T-helper 9 cell (primary cell): ENCODE results near the gene MSI2.

Experiments
- DNase-seq: peaks from one replicate; pipeline ENCODE4 v3.0.0-alpha.2; 2020

Gene MSI2

DNA sequence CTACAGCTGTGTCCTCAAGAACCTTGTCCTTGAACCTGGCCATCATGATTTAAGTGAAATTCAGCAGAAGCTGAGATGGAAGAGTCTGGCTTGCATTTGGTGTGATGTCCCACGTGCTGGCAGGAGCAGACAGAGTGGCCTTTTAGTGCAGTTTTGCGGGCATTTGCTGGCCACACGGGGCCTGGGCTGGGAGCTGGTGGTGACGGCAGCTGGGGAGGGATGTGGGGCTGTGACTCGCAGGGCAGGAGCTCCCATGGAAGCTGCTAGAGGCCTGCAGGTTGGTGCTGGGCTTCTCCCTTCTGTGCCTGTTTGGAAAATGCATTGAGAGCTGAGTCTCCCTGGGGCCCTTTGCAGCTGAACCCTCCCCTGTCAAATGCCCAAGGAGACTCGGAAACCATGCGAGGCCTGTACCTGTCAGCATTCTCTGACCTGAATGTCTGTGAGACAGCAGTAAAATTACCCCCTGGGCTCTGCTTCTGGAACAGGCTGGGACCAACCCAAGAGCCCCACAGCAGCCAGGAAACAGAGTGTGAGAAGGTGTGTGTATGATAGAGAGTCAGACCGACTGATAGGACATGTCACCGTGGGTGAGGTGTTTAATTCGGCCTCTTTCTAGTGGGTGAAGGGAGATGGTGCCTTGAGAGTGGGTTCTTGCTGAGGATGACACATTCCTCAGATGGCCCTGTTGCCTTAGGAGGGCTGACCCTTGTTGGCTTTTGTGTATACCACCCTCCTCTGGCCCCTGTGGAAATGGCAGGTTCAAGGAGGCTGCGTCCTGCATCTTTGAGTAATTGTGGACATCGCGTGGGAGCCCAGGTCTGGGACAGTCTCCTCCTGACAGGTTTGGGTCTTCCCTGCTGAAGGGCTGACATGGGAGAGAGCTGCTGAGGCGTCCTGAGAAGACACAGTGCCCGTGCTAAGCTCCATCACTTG is 145.5 kb downstream of the MSI2 start:
- DNase-seq, result no peak

DNA sequence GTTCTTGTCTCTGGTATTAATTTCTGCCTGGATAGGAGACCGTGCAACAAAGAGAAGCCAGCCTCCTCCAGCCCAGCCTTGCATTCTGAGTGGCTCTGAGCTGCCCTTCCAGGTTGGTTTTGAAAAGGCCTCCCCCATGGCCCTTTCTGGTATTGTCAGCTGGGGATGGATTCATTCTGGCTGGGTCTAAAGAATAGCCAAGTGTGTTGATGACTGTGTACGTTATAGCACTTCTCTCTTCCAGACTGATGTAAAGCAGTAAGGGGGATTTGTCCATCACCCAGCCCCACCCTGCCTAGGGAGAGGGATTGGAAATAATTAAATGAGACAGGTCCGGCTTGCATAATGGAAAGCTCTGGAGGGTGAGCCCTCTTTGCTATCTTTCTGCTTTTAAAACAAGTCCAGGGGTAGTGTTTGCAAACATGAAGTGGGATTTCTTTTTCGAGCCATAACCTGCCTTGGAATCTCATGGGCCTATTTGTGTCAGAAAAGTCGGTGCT is 146.4 kb downstream of the MSI2 start:
- no peak for DNase-seq

DNA sequence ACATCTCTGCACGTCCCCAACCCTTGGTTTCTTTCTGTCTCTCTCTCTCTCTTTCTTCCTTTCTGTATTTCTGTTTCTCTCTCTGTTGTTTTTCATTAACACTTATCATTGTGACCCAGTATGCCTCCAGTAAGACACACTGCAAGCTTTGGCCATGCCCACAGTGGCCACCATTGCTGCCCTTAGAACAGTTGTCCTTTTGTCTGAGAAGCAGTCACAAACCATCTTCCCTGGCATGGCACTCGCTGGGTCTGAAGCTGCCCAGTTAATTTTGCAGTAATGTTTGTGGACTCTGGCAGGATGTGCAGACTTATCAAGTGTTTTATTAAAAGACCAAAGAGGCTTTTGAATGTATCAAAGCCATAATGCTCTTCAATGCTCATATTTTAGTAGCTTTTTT is 146.9 kb downstream of the MSI2 start:
- DNase-seq, result no peak

DNA sequence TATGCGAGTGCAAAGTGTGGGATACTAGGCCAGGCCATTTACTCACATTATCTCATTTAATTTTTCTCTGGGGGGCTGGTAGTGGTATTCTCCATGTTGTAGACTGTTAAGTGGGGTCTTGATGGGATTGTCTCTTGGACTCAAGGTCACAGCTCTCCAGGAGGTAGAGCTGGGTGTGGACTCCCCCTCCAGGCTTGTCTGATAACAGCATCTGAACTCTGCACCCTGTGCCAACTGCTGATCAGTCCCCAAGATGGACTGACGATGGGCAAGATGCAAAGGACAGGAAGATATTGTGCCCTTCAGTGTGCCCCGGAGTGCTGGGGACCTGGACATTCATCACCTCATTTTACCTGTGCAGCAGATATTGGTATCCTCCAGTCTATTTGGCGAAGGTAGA is 147.8 kb downstream of the MSI2 start:
- DNase-seq, result no peak

DNA sequence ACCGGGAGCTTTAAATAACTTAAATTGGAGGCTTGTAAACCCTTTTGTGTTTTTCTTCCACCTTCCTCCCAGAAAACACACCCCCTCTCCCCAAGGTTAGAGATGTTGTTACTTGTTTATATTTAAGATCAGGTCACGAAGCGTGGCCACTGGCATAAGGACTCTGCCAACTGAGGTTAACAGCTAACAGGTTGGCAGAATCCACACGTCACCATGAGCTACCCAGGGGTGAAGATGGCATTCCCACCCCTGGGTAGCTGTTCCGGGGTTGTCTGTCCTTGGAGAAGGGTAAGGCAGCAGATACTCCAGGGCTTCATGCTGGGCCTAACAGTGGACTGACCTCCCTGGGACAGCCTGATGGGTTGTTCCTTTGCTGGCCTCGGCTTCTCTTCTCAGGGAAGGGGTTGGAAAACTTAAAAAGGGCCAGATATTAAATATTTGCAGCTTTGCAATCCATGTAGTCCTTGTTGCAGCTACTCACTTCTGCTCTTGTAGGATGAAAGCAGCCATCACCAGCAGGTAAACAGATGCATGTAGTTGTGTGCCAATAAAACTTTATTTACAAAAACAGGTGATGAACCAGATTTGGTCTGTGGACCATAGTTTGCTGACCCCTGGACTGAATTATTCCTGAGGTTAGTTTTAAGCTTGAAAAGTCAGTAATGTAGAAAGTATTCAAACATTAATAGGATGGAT is 148.6 kb downstream of the MSI2 start:
- no peak for DNase-seq

DNA sequence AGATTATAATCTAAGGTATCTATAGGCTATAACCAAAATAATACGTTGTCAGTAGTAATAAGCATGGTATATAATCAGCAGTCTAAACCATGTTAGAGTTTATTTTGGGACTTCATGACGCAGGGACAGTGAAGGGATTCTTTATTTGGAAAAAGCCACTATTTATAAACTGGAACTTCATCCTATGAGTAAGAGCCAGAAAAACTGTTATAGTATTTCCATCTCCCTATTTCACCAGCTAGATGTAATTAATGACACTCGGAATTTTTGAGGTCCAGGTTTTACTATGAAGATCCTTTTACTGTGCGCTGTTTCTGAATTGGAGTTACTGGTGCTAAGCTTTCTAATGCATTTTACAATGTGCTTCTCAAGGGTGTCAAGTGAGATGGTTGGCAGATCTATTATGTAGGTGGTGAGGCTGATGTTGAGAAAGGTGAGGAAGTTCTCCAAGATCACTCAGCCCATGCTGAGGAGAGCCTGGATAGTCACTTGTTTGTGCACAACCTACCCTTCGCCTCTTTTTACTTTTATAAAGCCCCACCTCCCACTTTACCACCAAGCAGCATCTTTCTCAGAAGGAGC is 149.3 kb downstream of the MSI2 start:
- DNase-seq, result no peak

DNA sequence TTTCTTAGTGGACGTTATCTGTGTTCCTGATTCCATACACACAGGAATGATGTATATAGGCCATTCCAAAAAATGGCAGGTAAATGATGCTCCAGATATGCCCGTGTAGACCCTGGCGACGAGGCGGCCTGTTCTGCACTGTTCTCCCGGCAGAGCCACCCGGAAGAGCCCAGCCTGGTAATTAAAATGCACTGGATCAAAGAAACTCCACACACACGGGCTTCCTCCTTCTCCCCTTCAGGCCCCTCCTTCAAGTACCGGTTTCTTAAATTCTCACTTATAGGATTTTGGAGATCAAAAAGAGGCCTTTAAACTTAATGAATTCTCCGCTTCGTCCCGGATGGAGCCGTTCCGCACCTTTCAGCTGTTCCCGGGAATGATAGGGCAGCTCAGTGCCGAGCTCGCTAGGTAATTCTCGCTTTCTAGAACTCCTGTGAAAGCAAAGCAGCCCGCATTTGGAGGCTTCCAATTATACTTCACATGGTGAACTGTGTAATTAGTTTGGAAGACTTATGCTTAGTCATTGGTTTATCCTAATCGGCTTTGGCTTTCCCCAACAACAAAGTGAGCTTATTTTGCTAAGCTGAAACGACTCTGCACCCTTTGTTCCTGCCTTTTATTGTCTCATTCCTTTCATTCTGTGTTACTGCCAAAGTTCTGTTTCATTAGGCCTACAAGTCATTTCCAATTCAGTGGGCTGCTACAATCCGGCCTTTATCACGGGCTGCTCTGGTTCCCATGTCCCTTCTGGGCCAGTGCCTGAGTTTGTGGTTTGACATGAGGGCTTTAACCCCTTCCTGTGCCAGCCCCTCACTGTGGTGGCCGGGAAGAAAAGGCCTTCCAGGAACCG is 150.0 kb downstream of the MSI2 start:
- DNase-seq, result no peak

DNA sequence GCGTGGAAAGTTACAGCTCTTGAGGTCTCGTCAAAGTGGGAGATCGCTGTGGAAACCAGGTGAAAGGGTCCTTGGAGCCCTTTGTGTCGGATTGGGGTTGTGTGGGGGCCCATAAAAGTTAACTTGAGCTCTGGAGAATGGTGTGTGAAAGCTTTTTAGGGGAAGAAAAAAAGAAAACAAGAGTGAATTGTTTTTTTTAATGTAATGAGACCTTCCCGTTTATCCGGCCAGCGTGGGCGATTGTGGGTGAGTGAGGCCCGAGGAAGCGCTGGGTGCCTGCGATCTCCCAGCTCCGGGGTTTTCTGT is 150.6 kb downstream of the MSI2 start:
- DNase-seq, result no peak

DNA sequence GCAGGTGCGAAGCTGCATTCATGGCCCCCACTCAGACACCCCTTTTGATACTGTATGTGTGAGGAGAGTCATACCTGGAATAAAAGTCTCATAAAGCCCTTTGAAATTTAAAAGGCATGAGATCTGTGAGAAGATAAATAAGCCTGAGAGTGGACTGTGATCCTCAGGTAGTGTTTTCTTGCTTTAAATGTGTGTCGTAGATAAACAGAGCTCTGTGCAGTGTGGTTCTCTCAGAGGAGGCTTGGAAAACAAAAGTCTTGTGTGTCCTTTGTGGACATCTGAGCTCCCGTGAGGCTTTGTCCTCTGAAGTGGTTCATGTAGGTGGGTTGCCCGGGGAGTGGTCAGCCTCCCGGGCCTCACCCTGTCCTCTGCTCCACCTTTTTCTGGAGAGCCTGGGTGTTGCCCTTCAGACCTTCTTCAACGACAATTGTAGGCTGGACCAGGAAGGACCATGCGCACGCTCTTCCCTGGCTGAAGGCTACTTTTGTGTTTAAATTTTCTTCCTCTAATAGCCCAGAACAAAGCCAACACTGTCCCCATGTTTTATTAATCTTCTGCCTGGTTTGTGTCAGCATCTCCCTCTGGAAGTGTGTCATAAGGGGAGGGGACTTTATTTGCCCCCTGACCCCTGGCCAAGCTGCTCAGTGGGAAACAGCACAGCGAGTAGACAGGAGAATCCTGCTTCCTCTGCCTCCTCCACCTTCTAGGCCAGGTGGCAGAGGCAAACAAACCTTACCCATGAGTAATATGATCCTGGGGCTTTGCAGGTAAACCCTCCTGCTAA is 151.2 kb downstream of the MSI2 start:
- DNase-seq, result no peak

DNA sequence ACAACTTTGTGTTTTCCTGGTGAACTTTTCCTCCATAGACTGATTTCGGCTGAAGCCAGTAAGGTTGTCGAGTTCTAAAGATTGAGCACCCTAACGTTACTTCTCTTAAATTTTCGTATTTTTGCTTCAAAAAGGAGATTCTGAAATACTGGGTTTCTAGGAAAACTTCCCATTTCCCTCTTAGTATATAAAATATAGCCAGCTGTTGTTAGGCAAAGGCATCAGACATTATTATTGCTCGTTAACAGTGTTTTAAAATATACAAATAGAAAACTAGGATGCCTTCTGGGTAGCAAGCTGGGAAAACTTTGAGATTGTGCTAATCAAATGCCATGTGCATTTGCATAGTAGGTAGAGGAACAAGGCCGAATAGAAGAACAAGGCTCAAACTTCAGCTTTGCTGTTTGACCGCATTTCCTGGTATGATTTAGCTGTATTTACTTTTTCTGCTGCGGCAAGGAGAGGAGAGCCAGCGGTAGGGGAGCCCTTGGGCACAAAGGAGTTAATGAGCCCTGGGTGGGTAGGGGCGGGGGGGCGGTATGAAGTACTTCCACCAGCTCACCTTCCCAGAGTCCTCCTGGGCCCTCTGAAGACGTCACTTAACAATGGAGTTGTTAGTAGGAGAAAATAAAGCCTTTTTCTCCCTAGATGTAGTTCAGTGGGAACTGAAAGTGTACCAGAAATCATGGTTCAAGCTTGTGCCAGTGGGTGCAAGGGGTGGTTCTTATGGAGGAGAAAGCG is 151.9 kb downstream of the MSI2 start:
- DNase-seq, result no peak

DNA sequence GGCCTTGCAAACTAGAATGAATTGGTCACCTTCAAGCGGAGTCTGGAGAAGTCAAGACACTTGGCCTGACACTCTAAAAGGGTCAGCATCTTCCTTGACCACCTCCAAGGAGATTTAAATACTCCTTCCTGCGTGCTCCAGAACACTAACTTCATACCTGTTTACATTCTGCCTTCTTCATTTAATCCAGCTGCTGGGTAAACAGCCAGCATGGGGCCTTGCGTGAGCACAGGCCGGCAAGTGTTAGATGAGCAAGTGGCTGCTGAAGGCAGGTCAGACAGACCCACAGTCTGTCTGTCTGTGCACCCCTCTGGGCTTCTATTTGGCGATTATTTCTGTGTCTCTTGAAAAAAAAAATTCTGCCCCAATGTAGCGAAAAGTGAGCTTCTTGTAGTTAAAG is 153.8 kb downstream of the MSI2 start:
- DNase-seq, result no peak

DNA sequence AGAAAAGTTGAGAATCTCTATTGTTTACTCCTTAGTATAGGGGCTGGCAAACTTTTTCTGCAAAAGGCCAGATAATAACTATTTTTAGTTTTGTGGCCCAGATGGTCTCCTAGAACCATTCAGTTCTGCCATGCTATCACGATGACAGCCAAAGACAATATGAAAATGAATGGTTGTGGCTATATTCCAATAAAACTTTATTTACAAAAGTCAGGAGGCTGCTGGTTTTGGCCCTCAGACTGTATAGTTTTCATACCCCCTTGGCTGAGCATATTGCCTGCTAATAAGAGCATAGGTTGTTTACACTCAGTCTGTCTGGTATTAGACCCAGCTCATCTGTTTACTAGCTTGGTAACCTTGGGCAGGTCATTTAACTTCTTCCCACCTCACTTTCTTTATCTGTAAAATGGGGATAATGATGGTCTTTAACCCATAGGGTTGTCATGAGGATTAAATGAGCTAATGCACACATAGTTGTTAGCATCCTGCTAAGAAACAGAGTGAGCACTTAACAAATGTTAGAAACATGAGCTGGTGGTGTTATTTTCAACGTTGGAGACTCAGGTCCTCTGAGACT is 156.3 kb downstream of the MSI2 start:
- DNase-seq, result no peak

DNA sequence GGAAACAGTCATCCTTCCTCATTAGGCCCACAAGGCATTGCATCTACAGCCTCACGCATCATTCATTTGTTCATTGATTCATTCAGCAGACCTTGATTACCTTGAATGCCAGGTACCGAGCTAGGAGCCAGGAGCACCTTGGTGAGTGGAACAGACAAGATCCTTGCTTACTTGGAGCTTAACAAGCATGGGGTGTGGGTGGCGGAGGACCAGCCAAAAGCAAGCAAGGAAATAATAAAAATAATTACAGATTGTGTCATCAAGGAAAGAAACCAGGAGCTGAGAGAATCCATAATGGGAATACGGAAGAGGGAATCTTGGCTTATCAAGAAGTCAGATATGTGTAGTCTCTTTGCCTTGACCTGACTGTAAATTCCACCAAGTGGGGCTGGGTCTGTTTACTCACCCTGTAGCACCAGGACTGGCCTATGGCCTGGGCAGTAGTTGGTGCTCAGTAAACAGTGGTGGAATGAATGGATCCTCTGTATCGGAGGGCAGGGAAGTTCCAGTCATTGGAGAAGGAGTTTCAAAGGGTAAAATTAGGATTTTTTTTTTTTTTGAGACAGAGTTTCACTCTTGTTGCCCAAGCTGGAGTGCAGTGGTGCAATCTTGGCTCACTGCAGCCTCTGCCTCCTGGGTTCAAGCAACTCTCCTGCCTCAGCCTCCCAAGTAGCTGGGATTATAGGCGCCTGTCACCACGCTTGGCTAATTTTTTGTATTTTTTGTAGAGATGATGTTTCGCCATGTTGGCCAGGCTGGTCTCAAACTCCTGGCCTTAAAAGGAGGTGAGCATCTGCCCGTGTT is 157.7 kb downstream of the MSI2 start:
- DNase-seq, result no peak

DNA sequence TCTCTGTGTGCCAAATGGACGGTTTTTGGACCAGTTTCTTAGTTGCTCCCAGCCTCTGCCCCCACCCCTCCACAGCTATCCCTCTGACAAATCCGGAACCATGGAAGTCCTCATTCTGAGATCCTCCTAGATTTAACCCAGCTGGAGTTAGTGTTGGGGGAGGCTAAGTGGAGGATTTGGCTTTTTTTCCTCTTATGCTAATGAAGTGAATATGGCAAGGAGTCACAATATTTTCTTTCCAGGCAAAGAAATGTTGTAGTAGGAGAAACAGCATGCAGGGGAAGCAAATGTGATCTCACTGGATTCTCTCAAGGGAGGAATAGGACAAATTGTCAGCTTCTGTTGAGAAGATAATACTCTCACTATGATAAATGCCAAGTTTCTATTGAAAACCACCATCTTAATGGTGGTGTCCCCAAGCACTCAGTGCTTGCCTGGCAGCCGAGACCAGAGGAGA is 159.5 kb downstream of the MSI2 start:
- DNase-seq, result no peak

DNA sequence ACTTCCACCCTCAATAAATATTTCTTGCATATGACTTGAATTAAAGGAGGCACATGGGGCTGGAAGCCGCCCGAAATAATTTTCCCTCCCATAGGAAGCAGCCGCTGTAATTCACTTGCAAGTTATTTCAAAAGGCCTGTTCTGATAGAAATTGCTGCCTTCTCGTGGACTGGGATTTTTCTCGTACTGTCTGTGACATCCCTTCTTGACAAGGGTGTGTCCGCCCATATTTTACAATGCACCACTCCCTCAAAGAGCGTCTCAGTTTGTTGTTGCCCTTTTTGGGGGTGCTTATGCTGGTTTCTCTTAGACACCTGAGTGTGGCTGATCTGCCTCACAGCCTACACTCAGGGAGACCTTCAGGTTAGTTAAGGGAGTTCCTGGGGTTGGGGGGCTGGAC is 160.0 kb downstream of the MSI2 start:
- no peak for DNase-seq

DNA sequence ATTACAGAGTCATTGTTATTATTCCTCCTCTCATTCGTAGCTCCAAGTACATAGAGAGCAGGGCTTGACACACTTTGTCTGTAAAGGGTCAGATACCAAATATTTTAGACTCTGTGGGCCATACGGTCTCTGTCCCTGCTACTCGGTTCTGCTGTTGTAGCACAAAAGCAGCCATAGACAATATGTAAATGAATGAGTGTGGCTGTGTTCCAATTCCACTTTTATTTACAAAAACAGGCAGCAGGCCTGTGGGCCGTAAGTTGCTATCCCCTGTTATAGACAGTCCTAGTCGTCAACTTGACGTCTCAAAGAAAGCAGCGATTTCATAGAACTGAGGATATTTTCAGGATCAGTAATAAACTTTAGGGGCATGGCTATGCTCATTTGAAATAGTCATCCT is 161.6 kb downstream of the MSI2 start:
- DNase-seq, result no peak

DNA sequence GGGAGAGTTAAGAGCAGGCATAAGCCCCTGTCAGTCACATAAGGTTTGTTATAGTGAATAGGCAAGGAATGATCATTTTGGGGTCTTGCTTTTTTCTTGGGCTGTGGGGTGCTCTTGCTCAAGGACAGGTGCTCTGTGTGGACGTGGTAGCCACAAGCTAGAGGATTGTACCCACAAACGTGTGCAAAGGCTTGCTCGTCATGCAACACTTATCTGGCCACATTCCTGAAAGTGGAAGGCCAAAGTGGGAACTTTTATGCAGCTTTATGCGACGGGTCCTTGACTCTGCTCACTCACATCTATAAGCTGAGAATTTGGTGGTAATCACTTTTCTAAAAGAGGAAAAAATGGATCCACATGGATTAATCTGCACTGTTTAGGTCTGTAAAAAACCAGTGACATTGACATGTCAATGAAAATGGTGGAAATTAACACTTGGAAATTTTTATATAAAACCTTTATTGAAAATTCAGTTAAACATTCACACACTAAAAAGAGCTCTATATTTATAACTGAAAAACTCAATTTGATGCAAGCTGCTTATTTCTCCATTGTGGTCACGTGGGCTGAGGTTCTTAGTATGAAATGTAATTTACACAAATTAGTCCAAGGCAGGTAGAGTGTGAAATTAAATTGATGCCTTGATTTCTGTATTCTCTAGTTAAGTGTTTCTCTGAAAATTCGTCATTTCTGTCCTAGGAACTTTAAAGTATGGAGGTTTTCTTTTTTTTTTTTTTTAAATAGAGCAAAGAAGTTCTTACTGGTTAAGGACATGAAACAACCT is 162.3 kb downstream of the MSI2 start:
- no peak for DNase-seq

DNA sequence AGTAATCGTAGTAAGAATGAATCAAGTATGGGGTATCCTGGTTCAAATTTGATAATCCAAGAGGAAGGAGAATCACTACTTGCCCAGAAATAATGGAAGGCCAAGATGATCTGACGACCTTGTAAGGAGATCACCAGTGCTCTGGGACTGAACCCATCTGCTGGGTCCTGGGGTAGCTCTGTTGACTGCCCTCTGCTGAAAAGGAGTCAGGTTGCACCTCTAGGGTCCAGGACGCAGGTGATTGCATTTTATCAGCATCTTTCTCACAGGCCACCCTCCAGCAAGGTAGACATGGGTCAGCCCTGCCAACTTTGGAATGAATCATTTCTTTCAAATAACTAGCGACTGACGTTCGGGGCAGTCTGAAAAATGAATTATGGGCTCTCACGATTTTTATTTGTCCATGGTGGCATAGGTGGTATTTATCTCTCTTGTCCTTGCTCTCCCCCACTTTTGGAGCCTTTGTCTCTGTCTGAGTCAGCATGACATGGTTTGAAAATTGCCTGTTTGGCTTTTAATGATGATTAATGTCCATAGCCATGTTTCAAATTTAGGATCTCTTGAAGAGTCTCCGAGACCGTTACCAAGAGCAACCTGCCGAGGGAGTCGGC is 163.7 kb downstream of the MSI2 start:
- DNase-seq, result no peak
